NB4 (cell line): ENCODE results near the gene LSM2.

Experiments used
- DNase-seq: peaks from one replicate; pipeline ENCODE4 v3.0.0; 2010; ENCODE audit warnings: low read depth
- H3K4me3 ChIP-seq: one replicate; pipeline ENCODE4 v1.5.1; 2011; ENCODE audit warnings: mild to moderate bottlenecking, low read depth, low read length, moderate library complexity
- CTCF ChIP-seq: IDR thresholded peaks from one replicate; pipeline ENCODE4 v1.5.1; 2012; ENCODE audit warnings: low read depth, low read length
- MAX ChIP-seq: IDR thresholded peaks from 2 replicates; pipeline ENCODE4 v1.6.1; 2011; ENCODE audit warnings: low read depth, low read length
- MYC ChIP-seq: IDR thresholded peaks from 2 replicates; pipeline ENCODE4 v1.6.1; 2011; ENCODE audit warnings: low read depth, low read length
- POLR2A ChIP-seq: IDR thresholded peaks from 2 replicates; pipeline ENCODE4 v1.6.1; 2011; ENCODE audit warnings: mild to moderate bottlenecking; ENCODE audit not compliant: insufficient read length; ENCODE audit errors: extremely low read depth

The LSM2 gene

GRCh38 chr6:31752739-31753319 is 53.9 kb downstream of the LSM2 start:
- no peak for TF ChIP-seq MAX
- TF ChIP-seq CTCF, result no peak
- TF ChIP-seq MYC, result no peak
- no peak for TF ChIP-seq POLR2A
- no peak for DNase-seq
- H3K4me3 ChIP-seq, result no peak overlapping the region

GRCh38 chr6:31750411-31751022 is 56.2 kb downstream of the LSM2 start:
- H3K4me3 ChIP-seq, result no peak overlapping the region
- no peak for DNase-seq
- TF ChIP-seq CTCF (no peak), MYC (no peak), POLR2A (no peak), MAX (no peak)

- no peak overlapping the region for H3K4me3 ChIP-seq
- no peak for DNase-seq
- TF ChIP-seq MAX, result no peak
Measured at GRCh38 chr6:31749301-31750036, 57.3 kb downstream of the LSM2 start.
